Activated B cell treated with CpG ODN at 0.5 μM for 24 hours (primary cell): ENCODE data around the gene EXOC3. TPM values are rescaled to one million over a fixed set of nuclear protein-coding genes. Genes with fewer than 3 reads are reported as not detected.
A peak's percentile ranks its signal among the peaks of the same experiment; 100 is the strongest.

Experiments used
- ATAC-seq: fragments of 200-7000 bp; cut with Tn5 transposase; one replicate; pipeline ENCODE4 v1.10.0; 2021; ENCODE audit warnings: low read depth, mild to moderate bottlenecking, moderate library complexity
- CTCF ChIA-PET: fragments of 350-600 bp; sonication (Branson Sonifier 250); formaldehyde crosslinking; loops from one replicate; lab custom pipeline; 2021; ENCODE audit warnings: antibody characterized with exemption; lab: Charles Lee
- POLR2A ChIA-PET: fragments of 350-600 bp; sonication (Branson Sonifier 250); formaldehyde crosslinking; loops from one replicate; lab custom pipeline; 2021; ENCODE audit warnings: antibody characterized with exemption; lab: Charles Lee
- DNase-seq: peaks from one replicate; pipeline ENCODE4 v3.0.0; 2022
- H3K27ac Mint-ChIP-seq: one replicate; pipeline ENCODE4 v1.8.0; 2020; ENCODE audit warnings: mixed read lengths
- H3K27me3 Mint-ChIP-seq: one replicate; pipeline ENCODE4 v1.8.0; 2021; ENCODE audit warnings: mixed read lengths
- H3K36me3 Mint-ChIP-seq: one replicate; pipeline ENCODE4 v1.8.0; 2021; ENCODE audit warnings: low read depth, mixed read lengths
- H3K4me1 Mint-ChIP-seq: one replicate; pipeline ENCODE4 v1.8.0; 2021; ENCODE audit warnings: mixed read lengths
- H3K4me3 Mint-ChIP-seq: one replicate; pipeline ENCODE4 v1.8.0; 2020; ENCODE audit warnings: mild to moderate bottlenecking, mixed read lengths
- H3K9me3 Mint-ChIP-seq: one replicate; pipeline ENCODE4 v1.8.0; 2020; ENCODE audit warnings: mixed read lengths
- CTCF ChIP-seq: fragments of 200-600 bp; IDR thresholded peaks from one replicate; pipeline ENCODE4 v1.8.0; 2022; ENCODE audit warnings: antibody characterized with exemption, mild to moderate bottlenecking
- intact Hi-C: fragments of 100-400 bp; cut with micrococcal nuclease; formaldehyde crosslinking; loops from one replicate; pipeline ENCODE4 v1.15.1; 2024
- total RNA-seq: library from RNA; stranded (reverse); gene quantifications from 2 replicates; pipeline ENCODE4 v1.2.3, GENCODE V29; 2022

The EXOC3 gene
- total RNA-seq, 1 donor from 2014 or later = 79.6 TPM

- Mint-ChIP-seq H3K4me1 (peaks cover 23% of the 10 kb centered on the region), H3K27ac (no peak overlapping the region), H3K27me3 (no peaks in the 10 kb centered on the region), H3K9me3 (peaks cover 16% of the 10 kb centered on the region), H3K4me3 (no peak overlapping the region), H3K36me3 (peaks cover 84% of the 10 kb centered on the region)
- TF ChIP-seq CTCF = no peak
- intact Hi-C loops = loop anchor here (5.0 kb wide), 2 partner anchors 94 to 224 kb away; no protein-coding TSS in a partner anchor
- CTCF ChIA-PET = interaction anchor here (1.5 kb wide), 1 partner anchor 225 kb away, joined by 3 read pairs; no protein-coding TSS in a partner anchor
- POLR2A ChIA-PET = no interaction called here
- ATAC-seq = no peak
- DNase-seq = no peak
Observed at GRCh38 chr5:448766-449090, 5.8 kb downstream of the EXOC3 start.

- intact Hi-C loops = loop anchor here (5.0 kb wide), 2 partner anchors 93 to 223 kb away; no protein-coding TSS in a partner anchor
- H3K27ac Mint-ChIP-seq = no peak overlapping the region
- TF ChIP-seq CTCF = no peak
- H3K4me3 Mint-ChIP-seq = no peak overlapping the region
- no peaks in the 10 kb centered on the region for H3K27me3 Mint-ChIP-seq
- ATAC-seq (no peak), DNase-seq (no peak)
- ChIA-PET POLR2A (no interaction called here), CTCF (interaction anchor here (1.5 kb wide), 1 partner anchor 224 kb away, joined by 3 read pairs; no protein-coding TSS in a partner anchor)
- peaks cover 16% of the 10 kb centered on the region for H3K9me3 Mint-ChIP-seq
- peaks cover 20% of the 10 kb centered on the region for H3K4me1 Mint-ChIP-seq
- H3K36me3 Mint-ChIP-seq = peaks cover 88% of the 10 kb centered on the region
Observed at GRCh38 chr5:449151-449550, 6.2 kb downstream of the EXOC3 start.

- no peak for TF ChIP-seq CTCF
- peaks cover 96% of the 10 kb centered on the region for H3K36me3 Mint-ChIP-seq
- H3K27ac Mint-ChIP-seq = no peak overlapping the region
- H3K4me1 Mint-ChIP-seq = peaks cover 2% of the 10 kb centered on the region
- ATAC-seq (no peak), DNase-seq (no peak)
- H3K4me3 Mint-ChIP-seq = no peak overlapping the region
- ChIA-PET POLR2A (no interaction called here), CTCF (no interaction called here)
- peaks cover 16% of the 10 kb centered on the region for H3K9me3 Mint-ChIP-seq
- intact Hi-C loops = no loop called here
- H3K27me3 Mint-ChIP-seq = no peaks in the 10 kb centered on the region
Observed at GRCh38 chr5:451587-452458, 8.8 kb downstream of the EXOC3 start.

GRCh38 chr5:452978-453710, 10.2 kb downstream of the EXOC3 start:
- DNase-seq (peak; percentile 2), ATAC-seq (no peak)
- intact Hi-C loops = no loop called here
- no peaks in the 10 kb centered on the region for H3K27me3 Mint-ChIP-seq
- H3K4me3 Mint-ChIP-seq = no peak overlapping the region
- no peak for TF ChIP-seq CTCF
- H3K4me1 Mint-ChIP-seq = no peaks in the 10 kb centered on the region
- CTCF ChIA-PET = no interaction called here
- POLR2A ChIA-PET = interaction anchor here (0.5 kb wide), 1 partner anchor 52 kb away, joined by 3 read pairs; no protein-coding TSS in a partner anchor
- peaks cover 16% of the 10 kb centered on the region for H3K9me3 Mint-ChIP-seq
- no peak overlapping the region for H3K27ac Mint-ChIP-seq
- peaks cover 95% of the 10 kb centered on the region for H3K36me3 Mint-ChIP-seq
